Smooth muscle cell of the brain vasculature (primary cell): Measurements from ENCODE around the gene DIS3L2.
"Not testable (repeated sequence)": the region's sequence is repeated elsewhere in the genome, so short reads cannot be mapped to it uniquely, and the experiment has no call there.

Experiments
- DNase-seq: peaks from one replicate; pipeline ENCODE4 v3.0.0-alpha.2; 2012; ENCODE audit warnings: low read depth, low spot score

The DIS3L2 gene

DNA sequence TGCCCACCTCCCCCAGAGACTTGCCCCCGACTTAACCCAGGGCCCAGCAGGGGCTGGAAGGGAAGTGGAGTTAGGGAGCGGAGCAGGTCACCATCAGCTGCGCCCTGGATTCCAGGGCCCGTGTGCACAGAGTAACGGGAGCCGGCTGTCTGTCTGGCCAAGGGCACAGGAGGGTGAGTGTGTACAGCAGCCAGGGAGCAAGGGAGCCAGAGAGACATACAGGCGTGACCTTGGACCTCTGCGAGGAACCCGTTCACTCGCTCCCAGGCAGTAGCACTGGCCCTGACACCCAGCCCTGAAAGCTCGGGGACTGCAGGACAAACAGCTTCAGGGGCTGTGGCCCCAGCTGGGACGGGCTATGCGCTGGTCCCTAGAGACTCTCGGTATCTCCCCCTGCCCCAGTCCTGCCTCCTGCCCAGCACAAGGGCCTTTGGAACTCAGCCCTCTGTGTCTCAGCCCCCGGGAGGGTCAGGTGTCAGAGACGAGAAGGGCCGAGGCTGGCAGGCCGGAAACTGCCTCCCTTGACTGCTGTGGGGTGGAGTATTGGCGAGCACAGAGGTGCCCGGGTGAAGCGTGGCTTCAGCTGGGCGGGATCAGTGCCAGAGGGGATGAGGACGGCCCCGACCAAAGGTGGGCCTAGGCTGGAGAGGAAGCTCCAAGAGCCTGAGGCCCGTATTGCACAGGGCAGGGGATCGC lies 370.9 kb downstream of the DIS3L2 start:
- not testable (repeated sequence) for DNase-seq

DNA sequence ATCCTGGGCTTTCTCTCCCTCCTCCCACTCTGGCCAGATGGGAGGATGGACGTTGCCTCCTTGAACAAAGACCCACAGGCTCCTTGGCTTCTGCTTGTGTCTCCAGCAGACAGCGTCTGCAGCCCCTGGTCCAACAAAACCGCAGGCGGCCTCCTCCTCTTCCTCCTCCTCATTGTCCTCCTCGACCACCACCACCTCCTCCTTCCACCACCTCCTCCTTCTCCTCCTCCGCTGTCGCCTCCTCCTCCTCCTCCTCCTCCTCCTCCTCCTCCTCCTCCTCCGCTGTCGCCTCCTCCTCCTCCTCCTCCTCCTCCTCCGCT lies 371.4 kb downstream of the DIS3L2 start:
- no peak for DNase-seq

DNA sequence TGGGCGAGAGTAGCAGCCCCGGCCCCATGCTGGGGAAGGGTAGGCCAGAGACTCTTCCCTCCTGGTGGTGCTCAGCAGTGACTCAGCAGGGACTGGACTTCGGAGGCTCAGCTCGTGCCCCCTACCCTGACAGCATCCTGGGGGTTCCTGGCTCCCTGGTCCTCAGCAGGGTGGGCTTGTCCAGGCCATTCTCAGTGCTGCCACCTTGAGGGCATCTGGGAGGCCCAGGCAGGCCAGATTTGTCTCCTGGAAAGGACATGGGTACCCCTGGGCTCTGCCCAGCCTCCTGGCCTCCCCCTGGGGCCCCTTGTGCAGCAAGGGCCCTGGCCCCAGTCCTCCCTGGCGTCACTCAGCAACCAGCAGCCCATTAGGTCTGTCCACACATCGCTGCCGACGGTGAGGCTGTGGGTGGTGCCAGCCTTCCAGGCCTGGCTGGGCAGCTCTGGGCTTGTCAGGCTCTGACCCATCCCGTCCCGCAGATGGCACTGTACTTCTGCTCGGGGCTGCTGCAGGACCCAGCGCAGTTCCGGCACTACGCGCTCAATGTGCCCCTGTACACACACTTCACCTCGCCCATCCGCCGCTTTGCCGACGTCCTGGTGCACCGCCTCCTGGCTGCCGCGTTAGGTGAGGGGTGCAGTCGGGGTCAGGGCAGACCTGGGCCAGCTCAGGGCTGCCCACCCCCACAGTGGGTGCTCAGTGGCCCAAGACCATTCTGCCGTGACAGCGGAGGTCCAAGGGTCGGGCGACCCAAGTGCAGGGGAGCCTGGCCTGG lies 372.0 kb downstream of the DIS3L2 start:
- DNase-seq = no peak

DNA sequence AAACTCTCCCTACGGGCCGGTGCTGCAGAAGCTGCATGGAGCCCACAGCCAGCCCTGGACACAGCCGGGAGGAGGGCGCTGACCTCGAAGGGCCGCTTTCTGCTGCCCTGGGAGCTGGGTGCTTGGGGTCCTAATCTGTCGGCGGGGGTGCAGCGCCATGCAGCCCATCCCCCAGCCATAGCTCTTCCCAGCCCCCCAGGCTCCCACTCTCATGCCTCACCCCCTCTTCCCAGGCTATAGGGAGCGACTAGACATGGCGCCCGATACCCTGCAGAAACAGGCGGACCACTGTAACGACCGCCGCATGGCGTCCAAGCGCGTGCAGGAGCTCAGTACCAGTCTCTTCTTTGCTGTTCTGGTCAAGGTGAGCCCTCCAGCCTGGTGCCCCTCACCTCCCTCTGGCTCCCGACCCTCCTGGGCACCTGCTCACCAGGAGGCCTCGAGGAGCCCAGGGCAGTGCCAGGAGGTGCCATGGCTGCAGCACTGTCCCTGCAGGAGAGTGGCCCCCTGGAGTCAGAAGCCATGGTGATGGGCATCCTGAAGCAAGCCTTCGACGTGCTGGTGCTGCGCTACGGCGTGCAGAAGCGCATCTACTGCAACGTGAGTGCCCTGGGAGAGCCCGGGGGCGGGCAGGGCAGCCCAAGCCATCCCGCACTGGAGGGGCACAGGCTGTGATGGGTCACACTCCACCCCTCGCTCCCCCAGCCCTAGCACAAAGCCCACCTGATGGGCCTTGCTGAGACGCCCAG lies 372.8 kb downstream of the DIS3L2 start:
- not testable (repeated sequence) for DNase-seq

DNA sequence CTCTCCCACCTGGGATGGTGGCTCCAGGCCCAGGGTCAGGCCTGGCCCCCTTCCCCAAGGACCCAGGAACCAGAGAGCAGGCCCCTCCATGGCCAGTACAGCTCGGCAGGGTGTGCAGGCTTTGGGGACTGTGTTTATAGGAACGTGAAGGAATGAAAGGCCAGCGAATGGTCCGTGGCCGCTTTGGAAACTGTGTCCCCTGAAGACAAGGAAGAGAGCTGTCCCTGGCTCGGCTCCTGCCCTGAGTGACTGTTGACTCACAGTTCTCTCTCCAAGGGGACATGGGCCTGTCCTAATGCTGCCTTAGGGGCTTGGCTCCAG lies 373.3 kb downstream of the DIS3L2 start:
- DNase-seq = not testable (repeated sequence)

DNA sequence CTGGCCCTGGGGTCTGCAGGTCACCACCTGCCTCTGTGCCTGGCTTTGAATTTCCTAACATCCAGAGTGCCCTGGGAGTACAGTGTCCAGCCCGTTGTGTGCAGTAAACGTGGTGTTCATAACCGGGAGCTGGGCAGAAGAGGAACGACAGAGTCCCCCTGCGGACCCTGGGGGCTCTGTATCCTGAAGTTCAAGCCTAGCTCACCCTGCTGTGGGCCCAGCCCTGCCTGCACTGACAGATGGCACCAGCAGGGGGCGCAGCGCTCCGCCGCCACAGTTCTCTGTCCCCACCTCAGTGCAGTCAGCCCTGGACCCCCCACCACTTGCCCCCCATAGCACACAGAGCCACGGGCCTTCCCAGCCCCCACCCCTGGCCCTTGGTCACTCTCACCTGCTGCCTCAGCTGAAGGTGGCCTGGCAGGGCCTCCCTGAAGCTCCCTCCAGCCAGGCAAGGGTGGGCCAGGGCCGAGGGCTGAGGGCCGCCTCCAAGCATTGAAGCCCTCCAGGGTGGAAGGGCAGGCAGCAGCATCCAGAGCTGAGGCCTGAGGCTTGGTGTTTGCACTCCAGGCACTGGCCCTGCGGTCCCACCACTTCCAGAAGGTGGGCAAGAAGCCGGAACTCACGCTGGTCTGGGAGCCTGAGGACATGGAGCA lies 373.8 kb downstream of the DIS3L2 start:
- not testable (repeated sequence) for DNase-seq

DNA sequence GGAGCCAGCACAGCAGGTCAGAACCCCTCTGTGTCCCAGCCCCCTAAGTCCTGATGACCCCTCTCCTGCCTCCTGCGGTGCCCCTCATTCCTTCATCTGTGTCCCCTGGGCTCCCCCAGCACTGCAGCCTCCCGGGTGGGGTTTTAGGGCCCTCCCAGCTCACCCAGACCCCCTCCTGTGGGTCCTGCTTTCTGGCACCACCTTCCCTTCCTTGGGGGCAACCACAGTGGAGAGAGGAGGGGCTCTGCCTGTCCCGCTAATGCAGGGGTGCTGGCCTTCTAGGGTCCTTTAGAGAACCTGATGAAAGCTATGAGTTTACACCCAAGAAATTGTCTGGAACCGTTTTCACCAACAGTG lies 374.3 kb downstream of the DIS3L2 start:
- DNase-seq = no peak

DNA sequence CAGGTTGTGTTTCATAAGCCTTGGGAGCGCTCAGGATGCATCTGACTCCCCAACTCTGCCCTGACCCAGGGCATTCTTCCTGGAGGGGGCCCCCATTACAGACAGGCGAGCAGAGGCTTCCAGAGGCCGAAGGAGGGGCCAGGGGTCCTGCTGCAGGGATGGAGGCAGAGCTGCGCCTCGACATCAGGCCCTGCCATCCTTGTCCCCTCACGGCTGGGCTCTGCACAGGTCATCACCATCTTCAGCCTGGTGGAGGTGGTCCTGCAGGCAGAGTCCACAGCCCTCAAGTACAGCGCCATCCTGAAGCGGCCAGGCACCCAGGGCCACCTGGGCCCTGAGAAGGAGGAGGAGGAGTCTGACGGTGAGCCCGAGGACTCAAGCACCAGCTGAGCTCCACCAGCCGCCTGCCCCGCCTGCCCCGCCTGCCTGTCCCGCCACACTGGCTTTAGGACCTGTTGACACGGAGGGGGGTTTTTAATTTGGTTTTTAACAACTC lies 374.8 kb downstream of the DIS3L2 start:
- no peak for DNase-seq

DNA sequence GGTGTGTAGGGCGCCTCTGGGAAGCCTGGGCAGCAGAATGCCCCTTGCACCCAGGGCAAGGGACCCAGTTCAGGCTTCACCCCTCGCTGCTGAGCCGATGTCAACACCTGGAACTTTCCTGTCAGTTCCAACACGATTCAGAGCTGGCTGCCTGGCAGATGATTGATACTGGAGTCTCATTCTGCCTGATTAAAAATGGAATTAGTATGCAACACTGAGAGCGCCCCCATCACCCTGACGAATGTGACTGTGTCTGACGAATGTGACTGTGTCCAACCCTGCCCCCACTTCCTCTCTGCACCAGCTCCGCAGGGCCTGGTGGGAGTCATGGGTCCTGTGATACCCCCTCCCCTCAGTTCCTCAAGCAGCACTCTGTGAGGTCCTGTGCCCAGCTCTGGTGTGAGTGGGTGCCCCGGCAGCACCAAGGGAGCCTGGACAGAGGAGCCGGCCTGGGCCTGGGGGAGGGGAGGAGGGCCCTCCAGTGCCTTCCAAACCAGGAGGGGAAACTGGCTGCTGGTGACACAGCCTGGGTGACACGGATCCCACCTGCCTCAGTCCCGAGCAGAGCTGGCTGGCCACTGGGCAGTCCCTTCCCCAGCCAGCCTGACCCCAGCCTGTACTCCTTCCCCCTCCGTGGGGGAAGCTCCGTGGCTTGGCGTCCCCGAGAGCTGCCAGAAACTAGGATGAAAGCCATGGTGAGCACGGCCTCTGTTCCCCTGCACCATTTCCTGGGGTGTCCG lies 375.6 kb downstream of the DIS3L2 start:
- DNase-seq = no peak

DNA sequence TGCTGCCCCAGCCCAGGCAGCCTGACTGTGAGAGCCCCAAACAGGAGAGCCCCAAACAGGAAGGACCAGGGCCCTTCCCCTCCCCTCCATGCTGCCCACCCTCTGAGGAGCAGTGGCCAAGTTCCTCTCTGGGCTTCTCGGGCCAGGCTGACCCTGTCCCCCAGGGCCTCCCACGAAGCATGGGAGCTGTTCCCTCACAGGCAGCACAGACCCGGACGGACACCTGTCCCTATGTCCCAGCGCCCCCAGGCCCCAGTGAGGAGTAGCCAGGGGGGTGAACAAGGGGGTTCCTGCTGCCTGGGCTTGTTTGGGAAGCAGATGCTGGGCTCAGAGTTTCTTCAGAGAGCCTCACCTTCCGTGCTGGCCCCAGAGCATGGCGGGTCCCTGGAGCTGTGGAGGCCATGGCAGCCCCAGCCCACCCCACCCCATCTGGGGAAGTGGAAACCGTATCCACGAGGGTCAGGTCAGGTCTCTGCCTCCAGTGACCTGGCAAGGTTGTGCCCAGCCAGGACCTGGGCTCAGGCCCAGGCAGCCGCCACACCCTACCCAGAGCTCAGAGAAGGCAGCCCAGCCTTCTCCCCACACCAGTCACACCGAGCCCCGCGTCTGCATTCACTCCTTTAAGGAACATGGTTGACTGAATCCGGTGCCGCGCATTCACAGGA lies 376.7 kb downstream of the DIS3L2 start:
- not testable (repeated sequence) for DNase-seq

DNA sequence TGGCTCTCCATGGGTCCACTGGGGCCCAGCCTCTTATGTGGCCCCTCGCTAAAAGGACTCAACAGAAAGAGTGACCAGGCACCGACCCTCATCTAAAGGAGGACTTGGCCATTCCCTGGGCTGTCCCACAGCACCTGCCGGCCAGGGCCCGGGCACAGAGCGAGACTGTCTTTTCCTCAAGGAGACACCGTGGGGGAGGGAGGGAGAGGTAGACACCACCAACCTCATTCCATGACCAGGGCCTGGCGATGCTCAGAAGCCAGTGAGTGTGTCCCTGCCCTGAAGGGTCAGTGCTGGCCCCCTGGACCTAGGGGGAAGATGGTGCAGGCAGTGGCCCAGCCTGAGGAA lies 377.2 kb downstream of the DIS3L2 start:
- DNase-seq = no peak

DNA sequence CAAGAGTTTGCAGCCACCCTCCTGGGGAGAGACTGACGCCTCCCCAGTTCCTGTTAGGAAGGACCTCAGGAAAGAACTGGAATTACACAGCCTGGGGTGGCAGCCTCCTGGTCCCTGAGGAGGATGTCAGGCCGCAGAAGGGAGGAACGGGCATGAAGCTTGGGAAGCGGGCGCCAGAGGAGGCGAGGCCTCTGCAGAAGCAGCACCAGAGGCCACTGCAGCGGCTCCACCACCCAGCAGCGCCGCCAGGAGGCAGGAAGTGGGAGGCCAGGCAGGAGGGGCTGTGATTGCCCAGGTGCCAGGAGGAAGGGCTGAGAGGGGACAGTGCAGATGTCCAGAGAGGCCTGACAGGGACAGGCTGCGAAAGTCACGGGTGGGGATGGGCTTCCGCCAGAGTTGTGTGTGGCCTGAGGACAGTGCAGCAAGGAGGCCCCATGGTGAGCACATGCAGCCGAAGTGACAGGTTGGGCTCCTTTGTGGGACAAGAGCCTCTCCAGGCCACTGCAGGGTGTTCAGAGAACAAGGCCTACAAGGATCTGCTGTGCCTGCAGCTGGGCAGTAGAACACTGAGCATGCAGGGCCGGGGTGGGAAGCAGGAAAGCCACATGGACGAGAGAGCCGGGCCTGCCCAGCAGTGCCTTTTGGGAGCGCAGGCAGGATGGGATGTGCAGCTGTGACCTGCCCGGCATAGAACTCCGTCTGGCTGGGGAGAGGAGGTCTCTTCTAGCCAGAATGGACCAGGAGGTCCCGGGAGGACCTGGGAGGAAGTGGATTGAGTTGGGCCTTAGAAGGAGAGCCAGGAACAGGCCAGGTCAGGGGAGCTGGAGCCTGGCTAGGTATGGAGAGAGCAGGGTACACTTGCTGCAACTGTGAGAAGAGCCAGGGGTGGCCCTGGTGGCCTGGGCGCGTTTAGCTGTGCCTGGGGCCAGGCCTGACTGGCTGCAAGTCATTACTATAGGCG lies 377.9 kb downstream of the DIS3L2 start:
- DNase-seq = no peak

DNA sequence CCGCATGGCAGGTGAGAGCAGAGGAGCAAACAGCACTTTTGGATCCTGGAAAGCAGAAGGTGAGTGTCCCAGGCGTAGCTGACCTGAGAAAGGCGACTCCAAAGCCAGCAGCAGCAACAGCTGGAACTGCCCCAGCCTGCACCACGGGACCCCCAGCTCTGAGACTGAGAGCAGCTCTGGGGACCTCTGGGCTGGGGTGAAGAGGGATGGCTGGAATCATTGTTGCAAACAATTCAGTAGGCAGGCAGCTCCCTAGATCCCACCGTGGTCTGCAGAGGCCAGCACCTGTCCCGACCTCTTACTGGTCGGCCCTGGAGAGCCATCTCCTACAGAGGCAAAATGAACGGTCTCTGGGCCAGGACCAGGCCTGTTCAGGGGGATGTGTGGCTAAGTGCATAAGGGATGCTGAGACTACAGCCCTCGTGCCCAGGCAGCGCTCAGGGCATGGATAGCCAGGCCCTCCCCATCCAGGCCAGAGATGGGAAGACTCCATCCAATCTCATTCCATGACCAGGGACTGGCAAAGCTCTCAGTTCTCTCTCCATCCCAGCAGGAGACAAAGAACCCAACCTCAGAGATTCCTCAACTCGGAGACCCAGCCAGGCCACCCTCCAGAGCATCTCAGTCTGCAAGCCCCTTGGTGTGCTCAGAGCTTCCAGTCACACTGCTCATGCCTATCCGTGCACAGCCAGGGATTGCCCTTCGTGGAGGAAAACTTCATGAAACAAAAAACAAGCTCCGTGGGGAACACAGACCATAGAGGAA lies 378.8 kb downstream of the DIS3L2 start:
- DNase-seq = no peak

DNA sequence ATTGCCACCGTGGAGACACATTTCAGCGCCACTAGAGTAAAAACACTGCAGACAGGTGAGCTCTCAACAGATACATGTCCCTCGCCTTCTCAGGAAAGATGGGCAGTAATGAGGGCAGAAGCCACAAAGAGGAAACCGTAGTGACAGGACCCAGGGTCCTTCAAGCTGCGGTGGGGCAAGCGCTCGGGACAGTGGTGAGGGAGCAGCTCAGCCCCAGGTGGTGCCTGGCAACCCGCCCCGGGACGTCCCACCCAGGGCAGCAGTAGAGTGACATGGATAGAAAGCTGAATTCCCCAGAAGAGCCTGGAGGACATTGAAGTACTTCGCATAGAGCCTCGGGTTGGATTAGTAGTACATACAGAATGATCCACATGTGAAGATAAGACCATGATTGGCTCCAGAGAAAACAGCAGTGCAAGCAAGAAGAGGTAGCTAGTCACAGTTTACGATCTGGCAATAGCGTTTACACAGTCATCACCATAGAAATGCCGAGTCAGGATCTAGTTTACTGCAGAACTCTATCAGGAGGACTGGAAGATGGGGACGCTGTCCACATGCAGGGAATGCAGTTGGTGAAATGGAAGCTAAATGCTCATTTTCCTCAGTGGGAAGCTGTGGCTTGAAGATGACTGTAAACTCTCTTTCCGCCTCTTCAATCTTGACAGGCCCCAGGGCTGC lies 379.7 kb downstream of the DIS3L2 start:
- DNase-seq = no peak

DNA sequence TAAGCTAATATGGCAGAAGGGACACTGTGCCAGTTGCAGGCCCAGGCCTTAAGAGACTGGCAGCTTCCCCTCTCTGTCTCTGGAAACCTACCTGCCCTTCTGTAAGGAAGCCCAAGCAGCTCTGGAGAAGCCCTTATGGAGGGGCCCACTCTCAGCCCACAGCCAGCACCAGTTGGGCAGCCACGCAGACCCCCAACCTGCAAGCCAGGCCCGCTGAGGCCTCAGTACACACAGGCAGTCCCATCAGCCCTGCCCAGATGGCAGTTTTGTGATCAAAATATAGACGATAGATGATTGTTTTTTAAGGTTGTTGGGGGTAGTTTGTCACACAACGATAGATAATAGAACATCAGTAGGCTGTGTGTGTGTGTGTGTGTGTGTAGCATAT lies 380.2 kb downstream of the DIS3L2 start:
- DNase-seq = no peak

DNA sequence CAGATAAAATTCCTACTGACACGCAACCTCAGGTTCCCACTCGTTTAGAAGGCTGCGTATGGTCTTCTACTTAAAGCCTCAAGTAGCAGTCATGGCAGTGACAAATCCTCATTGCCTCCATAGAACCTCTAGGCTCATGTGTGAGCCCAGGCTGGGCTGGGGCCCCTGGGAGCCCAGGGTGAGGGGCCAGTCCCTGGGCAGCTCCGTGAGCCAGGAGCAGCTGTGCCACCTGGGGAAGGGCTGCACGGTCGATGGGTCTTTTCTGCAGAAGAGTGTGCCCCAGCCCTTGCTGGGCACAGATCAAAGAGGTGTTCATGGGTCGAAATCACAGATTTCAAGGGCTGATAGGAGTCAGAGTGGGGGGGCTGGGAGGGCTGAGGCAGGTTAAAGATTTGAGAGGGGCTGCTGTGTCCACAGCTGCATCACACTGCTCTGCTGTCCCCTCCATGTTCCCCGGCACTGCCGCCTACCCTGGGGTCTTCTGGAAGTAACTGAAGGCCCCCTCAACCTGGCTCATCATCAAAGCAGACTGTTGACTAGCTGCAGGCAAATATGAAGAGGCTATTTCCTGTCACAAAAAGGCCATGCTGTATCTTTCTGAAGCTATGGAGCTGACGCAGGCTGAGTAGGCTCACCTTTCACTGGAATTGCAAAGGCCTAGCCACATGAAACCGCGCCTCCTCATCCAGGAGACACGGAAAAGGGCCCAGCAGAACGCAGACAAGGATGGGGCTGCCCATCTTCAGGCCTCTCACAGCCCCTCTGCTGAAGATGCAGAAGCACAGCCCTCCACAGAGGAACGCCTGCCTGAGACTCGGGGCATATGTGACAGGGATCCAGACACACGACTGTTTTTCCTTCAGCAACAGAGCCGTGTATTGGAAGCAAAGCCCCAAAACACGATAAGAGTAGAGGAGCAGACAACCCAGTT lies 381.4 kb downstream of the DIS3L2 start:
- no peak for DNase-seq

DNA sequence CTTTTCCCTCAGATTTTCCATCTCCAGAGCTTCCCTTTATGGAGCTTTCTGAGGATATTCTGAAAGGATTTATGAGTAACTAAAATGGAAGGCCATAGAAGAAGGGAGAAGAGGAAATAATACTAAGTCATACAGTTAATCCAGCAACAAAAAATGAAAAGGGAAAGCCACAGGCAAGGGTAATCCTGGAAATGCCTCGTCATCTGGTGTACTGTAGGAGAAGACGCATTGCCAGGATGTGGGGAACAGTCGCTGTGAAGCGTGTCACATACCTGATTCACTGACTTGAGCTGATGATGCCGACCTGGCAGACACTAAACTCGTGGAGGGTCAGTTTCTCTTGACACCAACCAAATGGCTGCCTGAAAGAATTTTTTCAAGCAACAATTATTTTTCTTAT lies 382.3 kb downstream of the DIS3L2 start:
- DNase-seq = no peak

DNA sequence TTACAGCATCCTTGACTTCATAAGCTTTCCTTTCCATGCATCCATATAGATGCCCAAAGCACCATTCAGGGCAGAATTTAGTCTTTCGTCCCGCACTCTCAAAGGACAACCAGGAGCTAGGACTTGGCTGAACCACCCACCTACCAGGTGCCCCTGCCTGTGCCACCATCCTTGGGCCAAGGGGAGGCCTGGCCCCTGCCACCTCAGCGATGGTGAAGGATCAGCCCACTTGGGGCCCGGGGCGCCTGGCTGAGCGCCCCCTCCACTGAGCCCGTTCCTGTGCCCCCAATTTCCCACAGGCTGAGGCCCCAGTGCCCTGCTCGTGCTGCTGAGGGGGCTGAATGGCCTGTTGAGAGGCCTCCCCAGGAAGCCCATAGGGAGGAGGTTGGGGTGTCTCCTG lies 383.7 kb downstream of the DIS3L2 start:
- no peak for DNase-seq
